GM12878 (cell line): Measurements from ENCODE around the gene PSRC1. TPM values are rescaled to one million over a fixed set of nuclear protein-coding genes. Genes with fewer than 3 reads are reported as not detected.
"Not testable (repeated sequence)": the region's sequence is repeated elsewhere in the genome, so short reads cannot be mapped to it uniquely, and the experiment has no call there.

Experiments
- ATAC-seq: fragments of 200-7000 bp; cut with Tn5 transposase; 3 replicates; pipeline ENCODE4 v1.9.1; 2020; ENCODE audit warnings: mild to moderate bottlenecking, moderate library complexity
- BruUV-seq: library from RNA; stranded (reverse); fragments of 400-500 nt; replicated peaks from 2 replicates; lab custom pipeline; 2021; lab: Mats Ljungman, UMichigan
- CTCF ChIA-PET: fragments of 300-600 bp; sonication (Branson Sonifier 250); formaldehyde crosslinking; extraction: SDS; loops from one replicate; lab custom pipeline; 2021; ENCODE audit warnings: inconsistent platforms; lab: Yijun Ruan, JAX
- POLR2A ChIA-PET: fragments of 350-600 bp; formaldehyde crosslinking; extraction: SDS; loops from one replicate; lab custom pipeline; 2021; ENCODE audit warnings: inconsistent platforms; lab: Charles Lee
- RAD21 ChIA-PET: fragments of 300-600 bp; sonication (Branson Sonifier 250); formaldehyde crosslinking; loops from one replicate; lab custom pipeline; 2023; ENCODE audit warnings: antibody characterized with exemption; ENCODE audit not compliant: unreplicated experiment; lab: Charles Lee
- SMC1A ChIA-PET: fragments of 300-600 bp; sonication (Branson Sonifier 250); formaldehyde crosslinking; loops from one replicate; lab custom pipeline; 2023; ENCODE audit not compliant: unreplicated experiment, uncharacterized antibody; lab: Charles Lee
- DNase-seq: peaks from one replicate; pipeline ENCODE4 v3.0.0-alpha.2; 2011; ENCODE audit warnings: low read depth, low spot score
- FAIRE-seq: peaks from 3 replicates; lab custom pipeline; 2011; peaks lifted over from hg19 to GRCh38; lab: Jason Lieb, UNC
- H2AFZ ChIP-seq: 2 replicates; pipeline ENCODE4 v1.6.0; 2011; ENCODE audit warnings: low read depth, low read length, control low read depth; ENCODE audit not compliant: control insufficient read depth
- H3K27ac ChIP-seq: 2 replicates; pipeline ENCODE4 v1.5.1; 2011; ENCODE audit warnings: control low read depth; ENCODE audit not compliant: control insufficient read depth, insufficient read depth
- H3K27me3 ChIP-seq, 2 experiments: replicated peaks in 1 of 2; 2 replicates each; pipeline versions ENCODE4 v1.6.0 to v1.6.1; 2011; ENCODE audit warnings: low read length in 1 of 2; ENCODE audit not compliant: control insufficient read depth in 2 of 2, insufficient read depth in 2 of 2
- H3K36me3 ChIP-seq, 2 experiments: 2 replicates each; pipeline ENCODE4 v1.5.1; 2011; ENCODE audit warnings: low read length in 1 of 2; ENCODE audit not compliant: control insufficient read depth in 2 of 2, insufficient read depth in 2 of 2
- H3K4me1 ChIP-seq: 2 replicates; pipeline ENCODE4 v1.6.1; 2011; ENCODE audit warnings: mild to moderate bottlenecking, low read length, moderate library complexity, mixed read lengths; ENCODE audit not compliant: control insufficient read depth, insufficient read depth
- H3K4me2 ChIP-seq: 2 replicates; pipeline ENCODE4 v1.6.0; 2011; ENCODE audit warnings: control low read depth; ENCODE audit not compliant: control insufficient read depth, insufficient read depth
- H3K4me3 ChIP-seq: fragments of 200-600 bp; sonication (generic); 2 replicates; pipeline ENCODE4 v1.5.1; 2016
- H3K79me2 ChIP-seq: 2 replicates; pipeline ENCODE4 v1.6.0; 2011; ENCODE audit warnings: low read length; ENCODE audit not compliant: control insufficient read depth, insufficient read depth
- H3K9ac ChIP-seq: 2 replicates; pipeline ENCODE4 v1.8.0; 2011; ENCODE audit warnings: low read length, control low read depth, mixed read lengths; ENCODE audit not compliant: control insufficient read depth, insufficient read depth
- H3K9me3 ChIP-seq: replicated peaks from 3 replicates; pipeline ENCODE4 v1.5.1; 2011; ENCODE audit warnings: mild to moderate bottlenecking, low read length; ENCODE audit not compliant: control insufficient read depth, insufficient read depth
- H4K20me1 ChIP-seq: 2 replicates; pipeline ENCODE4 v1.6.0; 2011; ENCODE audit not compliant: control insufficient read depth, insufficient read depth
- ATF2 ChIP-seq: IDR thresholded peaks from 2 replicates; pipeline ENCODE4 v1.6.1; 2012; ENCODE audit warnings: low read length, inconsistent platforms
- CEBPB ChIP-seq, 2 experiments: fragments of 150-350 bp in 1 of 2; IDR thresholded peaks; 2 replicates each; pipeline ENCODE4 v1.6.1; 2012 to 2014; ENCODE audit warnings: low read depth in 2 of 2, low read length in 2 of 2, borderline replicate concordance in 1 of 2, inconsistent platforms in 1 of 2
- EED ChIP-seq: sonication (generic); IDR thresholded peaks from 2 replicates; pipeline ENCODE4 v1.6.1; 2016; ENCODE audit warnings: antibody characterized with exemption, low read depth
- HDAC6 ChIP-seq: fragments of 200-600 bp; sonication (generic); IDR thresholded peaks from one replicate; pipeline ENCODE4 v1.8.0; 2017; ENCODE audit warnings: antibody characterized with exemption; ENCODE audit not compliant: unreplicated experiment
- PBX3 ChIP-seq: IDR thresholded peaks from 2 replicates; pipeline ENCODE4 v1.6.1; 2011; ENCODE audit warnings: mild to moderate bottlenecking, low read depth, low read length, moderate library complexity; ENCODE audit not compliant: insufficient replicate concordance
- WGBS: methylation state at CpG from one replicate; pipeline ENCODE4 v1.1.6; 2016; ENCODE audit warnings: low lambda C conversion rate; ENCODE audit not compliant: insufficient replicate concordance, insufficient coverage; ENCODE audit errors: missing lambda C conversion rate; 5-methylcytosine and 5-hydroxymethylcytosine counted together
- in situ Hi-C: fragments of 300-500 bp; cut with MboI; formaldehyde crosslinking; loops from 9 replicates; pipeline ENCODE4 v1.14.3; 2018; ENCODE audit warnings: mixed read lengths
- intact Hi-C: fragments of 100-400 bp; cut with micrococcal nuclease; formaldehyde crosslinking; loops from one replicate; pipeline ENCODE4 v1.14.2; 2022; ENCODE audit not compliant: unreplicated experiment
- polyA plus RNA-seq, 11 experiments: library from polyadenylated mRNA; depleted of rRNA in 4 of 11; unstranded in 6 of 11; stranded (reverse) in 5 of 11; fragments of >200 nt; fragmentation: Nextera tagmentation in 4 of 11; fragmentation: Illumina TruSeq in 1 of 11; extraction: Ambion mirVana in 4 of 11; extraction: Trizol in 1 of 11; gene quantifications; 1 replicate in 1 of 11; 2 replicates in 10 of 11; pipeline versions ENCODE4 v1.2.1 to v1.2.3, GENCODE V29; 2011 to 2016; ENCODE audit warnings: inconsistent platforms in 2 of 11, missing spikeins in 2 of 11, low read depth in 1 of 11
- total RNA-seq, 4 experiments: library from RNA; depleted of rRNA in 3 of 4; stranded (reverse); fragments of >200 nt in 3 of 4; fragmentation: Illumina TruSeq in 1 of 4; extraction: Trizol in 1 of 4; gene quantifications; 2 replicates each; pipeline versions ENCODE4 v1.2.1 to v1.2.3, GENCODE V29; 2013 to 2021
- TF ChIP-seq, protein P1 (sequence below): fragments of 150-350 bp; IDR thresholded peaks from 2 replicates; pipeline ENCODE4 v1.6.1; 2014; ENCODE audit warnings: mild to moderate bottlenecking, low read depth, low read length
- TF ChIP-seq, protein P2 (sequence below): IDR thresholded peaks from 2 replicates; pipeline ENCODE4 v1.6.1; 2012; ENCODE audit warnings: low read depth, low read length, improper control_type of control experiment

The PSRC1 gene
- total and polyA plus RNA-seq, 10 of the 15 experiments (the other 5 are each of a cell fraction or from before 2014, with no cell fraction given) = 1.2 to 11.8 (median 4.9) TPM

DNA sequence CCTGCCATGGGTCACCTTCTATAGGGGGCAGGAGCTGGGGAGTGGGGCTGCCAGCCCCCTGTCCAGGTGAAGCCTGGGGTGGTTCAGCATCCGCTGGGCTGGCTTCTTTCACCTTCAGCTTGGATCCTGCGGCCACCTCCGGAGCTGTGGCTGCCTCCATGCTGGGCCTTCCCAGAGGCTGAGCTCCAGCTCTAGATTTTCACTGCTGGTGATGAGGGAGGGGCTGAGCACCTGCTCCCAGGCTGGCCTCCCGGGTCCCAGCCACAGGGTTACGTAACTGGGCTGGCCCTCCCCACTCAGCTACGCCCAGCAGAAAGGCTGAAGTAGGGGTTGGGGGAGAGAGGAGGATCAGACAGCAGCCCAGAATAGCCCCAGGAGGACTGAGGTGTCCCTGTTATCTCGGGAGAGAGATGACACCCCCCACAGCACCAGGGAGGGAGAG, 23.9 kb upstream of the PSRC1 start, which contains the start of gene MYBPHL (continued):
- no peak for TF ChIP-seq HDAC6
- no peak for TF ChIP-seq PBX3
- no peak for TF ChIP-seq ATF2
- TF ChIP-seq EED = no peak
- TF ChIP-seq CEBPB (IDR thresholded peaks at IDR 0.05; ENCODE audit: borderline replicate concordance in 1 of 2, low read depth in 2 of 2, low read length in 2 of 2) = no peak
- TF ChIP-seq, protein P1, sequence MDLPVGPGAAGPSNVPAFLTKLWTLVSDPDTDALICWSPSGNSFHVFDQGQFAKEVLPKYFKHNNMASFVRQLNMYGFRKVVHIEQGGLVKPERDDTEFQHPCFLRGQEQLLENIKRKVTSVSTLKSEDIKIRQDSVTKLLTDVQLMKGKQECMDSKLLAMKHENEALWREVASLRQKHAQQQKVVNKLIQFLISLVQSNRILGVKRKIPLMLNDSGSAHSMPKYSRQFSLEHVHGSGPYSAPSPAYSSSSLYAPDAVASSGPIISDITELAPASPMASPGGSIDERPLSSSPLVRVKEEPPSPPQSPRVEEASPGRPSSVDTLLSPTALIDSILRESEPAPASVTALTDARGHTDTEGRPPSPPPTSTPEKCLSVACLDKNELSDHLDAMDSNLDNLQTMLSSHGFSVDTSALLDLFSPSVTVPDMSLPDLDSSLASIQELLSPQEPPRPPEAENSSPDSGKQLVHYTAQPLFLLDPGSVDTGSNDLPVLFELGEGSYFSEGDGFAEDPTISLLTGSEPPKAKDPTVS = no peak
- TF ChIP-seq, protein P2, sequence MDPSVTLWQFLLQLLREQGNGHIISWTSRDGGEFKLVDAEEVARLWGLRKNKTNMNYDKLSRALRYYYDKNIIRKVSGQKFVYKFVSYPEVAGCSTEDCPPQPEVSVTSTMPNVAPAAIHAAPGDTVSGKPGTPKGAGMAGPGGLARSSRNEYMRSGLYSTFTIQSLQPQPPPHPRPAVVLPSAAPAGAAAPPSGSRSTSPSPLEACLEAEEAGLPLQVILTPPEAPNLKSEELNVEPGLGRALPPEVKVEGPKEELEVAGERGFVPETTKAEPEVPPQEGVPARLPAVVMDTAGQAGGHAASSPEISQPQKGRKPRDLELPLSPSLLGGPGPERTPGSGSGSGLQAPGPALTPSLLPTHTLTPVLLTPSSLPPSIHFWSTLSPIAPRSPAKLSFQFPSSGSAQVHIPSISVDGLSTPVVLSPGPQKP = no peak
- TF ChIP-seq, all 136 proteins: peak for 0

GRCh38 chr1:109305991-109306390, 23.0 kb upstream of the PSRC1 start:
- CTCF ChIA-PET = interaction anchor here (1.5 kb wide), 1 partner anchor 94 kb away, joined by 7 read pairs; no protein-coding TSS in a partner anchor
- not testable (repeated sequence) for FAIRE-seq, H3K4me2 ChIP-seq

More at GRCh38 chr1:109305991-109306390, 23.0 kb upstream of the PSRC1 start:
- DNase-seq, BruUV-seq, H3K27ac ChIP-seq, ATAC-seq, H3K27me3 ChIP-seq, H3K79me2 ChIP-seq, H3K9me3 ChIP-seq, H3K4me3 ChIP-seq, in situ Hi-C loops, POLR2A ChIA-PET, H2AFZ ChIP-seq, H3K9ac ChIP-seq, H3K36me3 ChIP-seq, intact Hi-C loops, H3K4me1 ChIP-seq, H4K20me1 ChIP-seq: not testable (repeated sequence)
- SMC1A ChIA-PET = interaction anchor here (2.3 kb wide), 1 partner anchor 10 kb away, joined by 9 read pairs; no protein-coding TSS in a partner anchor
- 24% methylated on average over 10 of the region's 10 CpGs for WGBS
- RAD21 ChIA-PET = interaction anchor here (1.6 kb wide), 1 partner anchor 172 kb away, joined by 3 read pairs; no protein-coding TSS in a partner anchor
